GM23248 (cell line): ENCODE measurements around the gene FBXL12.

Experiments used
- EZH2 ChIP-seq: fragments of 200-600 bp; sonication (generic); IDR thresholded peaks from 2 replicates; pipeline ENCODE4 v1.6.1; 2018; ENCODE audit warnings: antibody characterized with exemption, mild to moderate bottlenecking; ENCODE audit not compliant: insufficient read depth, poor library complexity, severe bottlenecking
- EZH2phosphoT487 ChIP-seq: fragments of 200-600 bp; sonication (generic); IDR thresholded peaks from 2 replicates; pipeline ENCODE4 v1.6.1; 2018; ENCODE audit warnings: antibody characterized with exemption, moderate library complexity, mild to moderate bottlenecking, low read depth; ENCODE audit not compliant: insufficient read depth

GRCh38 chr19:9834726-9835506, 16.0 kb upstream of the FBXL12 start, which contains the start of gene PIN1:
- TF ChIP-seq EZH2 (no peak), EZH2phosphoT487 (no peak)
